ENCODE results near the gene MPRIP.

Gene MPRIP

GRCh38 chr17:17028059-17028877 lies 14.0 kb upstream of the MPRIP start:
- DNase-seq (ENCODE audit: low read depth in 2 of 2), result no peak

GRCh38 chr17:17028878-17029535 lies 13.2 kb upstream of the MPRIP start:
- DNase-seq (ENCODE audit: low read depth in 2 of 2), result no peak

- no peak for DNase-seq (ENCODE audit: low read depth in 2 of 2)
Measured at GRCh38 chr17:17029938-17030337, 12.3 kb upstream of the MPRIP start.

- DNase-seq (ENCODE audit: low read depth in 2 of 2), result no peak
Measured at GRCh38 chr17:17030515-17031211, 11.6 kb upstream of the MPRIP start.

GRCh38 chr17:17032131-17032692 lies 10.0 kb upstream of the MPRIP start:
- no peak for DNase-seq (ENCODE audit: low read depth in 2 of 2)

GRCh38 chr17:17033466-17033865 lies 8.8 kb upstream of the MPRIP start:
- no peak for DNase-seq (ENCODE audit: low read depth in 2 of 2)

GRCh38 chr17:17034026-17034425 lies 8.2 kb upstream of the MPRIP start:
- DNase-seq (ENCODE audit: low read depth in 2 of 2), result no peak

- no peak for DNase-seq (ENCODE audit: low read depth in 2 of 2)
Measured at GRCh38 chr17:17034496-17035075, 7.7 kb upstream of the MPRIP start.

GRCh38 chr17:17035490-17035889 lies 6.8 kb upstream of the MPRIP start:
- no peak for DNase-seq (ENCODE audit: low read depth in 2 of 2)

- DNase-seq (ENCODE audit: low read depth in 2 of 2), result no peak
Measured at GRCh38 chr17:17035920-17036523, 6.2 kb upstream of the MPRIP start.

- DNase-seq (ENCODE audit: low read depth in 2 of 2), result no peak
Measured at GRCh38 chr17:17036524-17036998, 5.7 kb upstream of the MPRIP start.

GRCh38 chr17:17039911-17040310 lies 2.3 kb upstream of the MPRIP start:
- DNase-seq (ENCODE audit: low read depth in 2 of 2), result no peak

- DNase-seq (ENCODE audit: low read depth in 2 of 2), result no peak
Measured at GRCh38 chr17:17041018-17041521, 1.2 kb upstream of the MPRIP start.

GRCh38 chr17:17041571-17042383 lies 480 bp upstream of the MPRIP start:
- peak; percentile 92 to 95 for DNase-seq (ENCODE audit: low read depth in 2 of 2)

- DNase-seq (ENCODE audit: low read depth in 2 of 2), result no peak
Measured at GRCh38 chr17:17042851-17043460, 699 bp downstream of the MPRIP start.

GRCh38 chr17:17043461-17044271 lies 1.4 kb downstream of the MPRIP start:
- DNase-seq (ENCODE audit: low read depth in 2 of 2), result no peak

GRCh38 chr17:17044846-17045561 lies 2.7 kb downstream of the MPRIP start:
- DNase-seq (ENCODE audit: low read depth in 2 of 2), result no peak

- no peak for DNase-seq (ENCODE audit: low read depth in 2 of 2)
Measured at GRCh38 chr17:17048106-17048505, 5.8 kb downstream of the MPRIP start.
